ENCODE data around the gene NLRP3. TPM values are rescaled to one million over a fixed set of nuclear protein-coding genes. Genes with fewer than 3 reads are reported as not detected.

Gene NLRP3
- total RNA-seq, 1 experiment from 2014 or later: not detected

GRCh38 chr1:247453245-247453644 is 37.3 kb downstream of the NLRP3 start (continued):
- TF ChIP-seq CTCF (IDR thresholded peaks at IDR 0.05 in 2 of 3, conservative IDR thresholded peaks at IDR 0.05 in 1 of 3; ENCODE audit: borderline replicate concordance in 1 of 3, insufficient read depth in 1 of 3, low read depth in 2 of 3, low read length in 2 of 3) (no peak), YY1 (IDR thresholded peaks at IDR 0.05; ENCODE audit: extremely low read depth, insufficient replicate concordance, low read depth, low read length) (no peak), EZH2 (IDR thresholded peaks at IDR 0.05) (no peak), CBX3 (IDR thresholded peaks at IDR 0.05; ENCODE audit: low read depth) (no peak), EZH2phosphoT487 (IDR thresholded peaks at IDR 0.05; ENCODE audit: borderline replicate concordance) (no peak)

- Histone ChIP-seq H2AFZ (ENCODE audit: low read depth, low read length, poor library complexity, severe bottlenecking) (no peak overlapping the region), H3K9ac (ENCODE audit: low read length) (no peak overlapping the region), H3K4me2 (ENCODE audit: low read length) (no peak overlapping the region), H3K27me3 (ENCODE audit: insufficient read depth, low read length) (peaks cover 8% of the 10 kb centered on the region), H3K36me3 (ENCODE audit: control insufficient read depth in 1 of 2, insufficient read depth in 2 of 2, low read length in 2 of 2) (no peaks in the 10 kb centered on the region), H3K79me2 (ENCODE audit: insufficient read depth, low read length) (no peaks in the 10 kb centered on the region), H4K20me1 (ENCODE audit: insufficient read depth) (no peaks in the 10 kb centered on the region), H3K4me1 (ENCODE audit: control insufficient read depth in 1 of 2, insufficient read depth in 2 of 2, low read length in 2 of 2) (no peaks in the 10 kb centered on the region), H3K4me3 (replicated peaks in 1 of 2; ENCODE audit: low read depth in 1 of 2, low read length in 2 of 2) (no peak overlapping the region), H3K9me3 (ENCODE audit: control insufficient read depth in 1 of 2, insufficient read depth in 1 of 2, low read depth in 1 of 2, low read length in 2 of 2) (no peaks in the 10 kb centered on the region), H3K27ac (ENCODE audit: low read depth, low read length) (no peak overlapping the region), H3K9me2 (ENCODE audit: insufficient read depth) (no peaks in the 10 kb centered on the region)
- CTCF ChIA-PET: no interaction called here
- no peak for TF ChIP-seq ATF3 (IDR thresholded peaks at IDR 0.05)
- no peak for TF ChIP-seq YY1 (IDR thresholded peaks at IDR 0.05; ENCODE audit: extremely low read depth, insufficient replicate concordance, low read depth, low read length)
- TF ChIP-seq MAX (IDR thresholded peaks at IDR 0.05): no peak
- TF ChIP-seq EZH2phosphoT487 (IDR thresholded peaks at IDR 0.05; ENCODE audit: borderline replicate concordance): no peak
- no peak for TF ChIP-seq EZH2 (IDR thresholded peaks at IDR 0.05)
- TF ChIP-seq REST (IDR thresholded peaks at IDR 0.05; ENCODE audit: low read depth): no peak
- TF ChIP-seq RAD21 (IDR thresholded peaks at IDR 0.05; ENCODE audit: low read depth): no peak
- no peak for TF ChIP-seq CTCF (IDR thresholded peaks at IDR 0.05 in 2 of 3, conservative IDR thresholded peaks at IDR 0.05 in 1 of 3; ENCODE audit: borderline replicate concordance in 1 of 3, insufficient read depth in 1 of 3, low read depth in 2 of 3, low read length in 2 of 3)
- BruUV-seq (replicated peaks): no TSS peak
- intact Hi-C loops (cut with micrococcal nuclease): no loop called here
- no peak for DNase-seq (ENCODE audit: low read depth, low spot score)
- RAD21 ChIA-PET (ENCODE audit: low non-redundant PET in 1 of 2, low total read pairs in 2 of 2, uncharacterized antibody in 2 of 2, unreplicated experiment in 2 of 2): no interaction called here
- POLR2A ChIA-PET: no interaction called here
- no peak for ATAC-seq
Observed at GRCh38 chr1:247453997-247454396, 38.0 kb downstream of the NLRP3 start.

Data from HCT116 (cell line).